Activated naive CD4-positive, alpha-beta T cell treated with anti-CD3 and anti-CD28 coated beads, Interleukin-2, amount 10 ng/mL, durations not matched to agents 7 days and 5 days (primary cell): ENCODE results near the gene NRG2.

Experiments
- CTCF ChIA-PET: fragments of 350-600 bp; sonication (Branson Sonifier 250); formaldehyde crosslinking; loops from one replicate; lab custom pipeline; 2021; ENCODE audit warnings: antibody characterized with exemption; lab: Charles Lee
- DNase-seq: peaks from one replicate; pipeline ENCODE4 v3.0.0-alpha.2; 2020
- H3K27ac Mint-ChIP-seq: one replicate; pipeline ENCODE4 v1.8.0; 2021; ENCODE audit warnings: mild to moderate bottlenecking, moderate library complexity, mixed read lengths
- H3K27me3 Mint-ChIP-seq: one replicate; pipeline ENCODE4 v1.8.0; 2021; ENCODE audit warnings: mild to moderate bottlenecking, mixed read lengths
- H3K36me3 Mint-ChIP-seq: one replicate; pipeline ENCODE4 v1.8.0; 2021; ENCODE audit warnings: mixed read lengths
- H3K4me1 Mint-ChIP-seq: one replicate; pipeline ENCODE4 v1.8.0; 2021; ENCODE audit warnings: mixed read lengths
- H3K4me3 Mint-ChIP-seq: one replicate; pipeline ENCODE4 v1.8.0; 2021; ENCODE audit warnings: mild to moderate bottlenecking, moderate library complexity, mixed read lengths
- H3K9me3 Mint-ChIP-seq: one replicate; pipeline ENCODE4 v1.8.0; 2021; ENCODE audit warnings: mixed read lengths

Gene NRG2

DNA sequence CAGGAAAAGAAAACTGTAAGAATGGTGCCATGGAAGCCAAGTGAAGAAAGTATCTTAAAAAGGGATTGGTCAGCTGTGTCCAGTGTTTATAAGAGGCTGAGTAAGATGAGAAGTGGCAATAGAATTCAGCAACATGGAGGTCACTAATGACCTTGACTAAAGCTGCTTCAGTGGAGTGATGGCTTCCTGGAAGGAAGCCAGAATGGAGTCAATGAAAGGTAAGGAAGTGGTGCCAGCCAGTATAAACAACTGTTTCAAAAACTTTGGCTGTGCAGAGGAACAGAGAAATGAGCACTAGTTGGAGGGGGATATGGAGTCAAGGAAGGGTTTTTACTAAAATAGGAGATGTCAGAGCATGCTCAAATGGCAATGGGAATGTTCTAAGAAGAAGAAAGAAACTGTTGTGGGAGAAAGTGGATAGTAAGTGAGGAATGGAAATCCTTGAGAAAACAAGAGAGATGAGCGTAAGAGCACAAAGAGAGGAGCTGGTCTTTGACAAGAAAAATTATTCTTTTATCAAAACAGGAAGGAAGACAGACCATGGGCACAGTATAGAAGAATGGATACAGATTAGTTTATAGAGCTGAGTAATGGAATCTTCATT, 11.1 kb upstream of the NRG2 start:
- no peaks in the 10 kb centered on the region for H3K4me1 Mint-ChIP-seq
- H3K27ac Mint-ChIP-seq: no peak overlapping the region
- no peaks in the 10 kb centered on the region for H3K36me3 Mint-ChIP-seq
- peaks cover 4% of the 10 kb centered on the region for H3K27me3 Mint-ChIP-seq
- CTCF ChIA-PET: no interaction called here
- H3K9me3 Mint-ChIP-seq: no peaks in the 10 kb centered on the region
- DNase-seq: no peak
- H3K4me3 Mint-ChIP-seq: no peak overlapping the region

DNA sequence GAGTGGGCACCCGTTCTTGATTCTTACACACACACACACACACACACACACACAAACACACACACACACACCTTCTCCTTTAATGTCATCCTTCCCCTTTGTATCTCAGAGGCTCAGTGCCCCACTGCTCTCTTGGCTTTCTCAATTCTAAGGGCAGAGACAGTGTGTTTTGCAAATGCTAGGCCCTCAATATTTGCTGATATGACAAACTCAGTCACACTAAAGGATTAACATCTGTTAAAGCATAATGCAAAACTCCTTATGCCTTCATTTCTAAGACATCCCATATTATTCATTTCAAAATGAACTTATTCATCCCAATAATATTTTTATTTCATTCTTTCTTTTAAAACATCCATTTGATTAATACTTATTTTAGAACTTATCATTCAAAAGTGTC, 8.9 kb upstream of the NRG2 start:
- no peak for DNase-seq
- no peak overlapping the region for H3K4me3 Mint-ChIP-seq
- no peaks in the 10 kb centered on the region for H3K4me1 Mint-ChIP-seq
- CTCF ChIA-PET: no interaction called here
- no peaks in the 10 kb centered on the region for H3K9me3 Mint-ChIP-seq
- peaks cover 13% of the 10 kb centered on the region for H3K27me3 Mint-ChIP-seq
- no peak overlapping the region for H3K27ac Mint-ChIP-seq
- H3K36me3 Mint-ChIP-seq: no peaks in the 10 kb centered on the region

DNA sequence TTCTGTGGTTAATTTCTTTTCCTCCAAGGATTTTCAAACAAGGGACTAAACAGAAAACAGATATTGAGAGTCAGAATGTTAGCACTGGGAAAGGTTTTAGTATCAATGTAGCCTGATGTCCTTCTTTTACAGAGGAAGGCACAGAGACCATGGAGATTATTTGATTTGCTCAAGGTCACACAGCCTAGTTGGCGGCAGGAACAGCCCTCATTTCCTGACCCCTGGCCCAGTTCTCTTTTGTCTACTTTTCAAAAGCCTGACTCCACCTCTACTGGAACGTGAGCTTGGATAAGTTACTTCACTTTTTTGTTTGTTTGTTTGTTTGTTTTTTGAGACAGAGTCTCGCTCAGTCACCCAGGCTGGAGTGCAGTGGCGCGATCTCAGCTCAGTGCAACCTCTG, 6.6 kb upstream of the NRG2 start:
- Mint-ChIP-seq H3K4me3 (no peak overlapping the region), H3K9me3 (no peaks in the 10 kb centered on the region), H3K36me3 (no peaks in the 10 kb centered on the region), H3K27ac (no peak overlapping the region), H3K4me1 (no peaks in the 10 kb centered on the region), H3K27me3 (peaks cover 24% of the 10 kb centered on the region)
- CTCF ChIA-PET: no interaction called here
- DNase-seq: no peak

DNA sequence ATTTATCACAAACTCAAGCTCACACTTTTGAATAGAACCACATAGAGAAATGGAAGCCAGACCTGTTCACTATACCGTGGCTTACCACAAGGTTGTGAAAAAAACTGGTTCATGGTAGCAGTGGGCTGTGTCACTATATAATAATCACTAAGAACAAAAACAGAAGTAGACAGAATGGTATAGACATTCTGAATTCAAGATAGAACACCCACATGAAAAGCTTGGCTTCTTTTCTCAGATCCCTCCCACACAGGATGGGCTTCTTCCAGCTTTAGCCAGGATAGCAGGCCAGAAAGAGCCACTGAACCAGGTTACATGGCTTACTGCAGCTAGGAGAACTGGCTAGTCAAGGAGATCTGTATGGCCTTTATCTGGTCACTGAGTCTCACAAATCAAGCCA, 6.1 kb upstream of the NRG2 start:
- Mint-ChIP-seq H3K27me3 (peaks cover 29% of the 10 kb centered on the region), H3K9me3 (no peaks in the 10 kb centered on the region), H3K4me1 (peaks cover 4% of the 10 kb centered on the region), H3K36me3 (no peaks in the 10 kb centered on the region), H3K4me3 (no peak overlapping the region), H3K27ac (no peak overlapping the region)
- no peak for DNase-seq
- CTCF ChIA-PET: interaction anchor here (0.6 to 1.1 kb wide), 2 partner anchors 24 to 80 kb away, joined by 3 read pairs; no protein-coding TSS in a partner anchor

DNA sequence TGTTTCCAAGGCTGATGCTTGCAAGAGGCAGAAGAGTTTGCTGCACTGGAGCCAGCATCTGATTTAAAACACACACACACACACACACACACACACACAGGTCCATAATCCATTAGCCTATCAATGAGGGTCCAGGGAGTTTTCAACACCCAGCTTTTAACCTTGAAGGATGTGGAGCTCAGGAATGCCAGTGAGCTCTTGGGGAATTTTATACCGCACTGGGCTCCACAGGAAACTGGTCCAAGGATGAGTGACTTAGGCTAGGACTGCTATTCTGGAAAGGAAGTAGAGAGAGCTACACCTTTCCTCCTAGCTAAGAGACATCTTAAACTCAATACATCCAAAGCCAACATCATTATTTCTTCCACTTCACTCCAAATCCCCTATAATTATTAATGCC, 942 bp upstream of the NRG2 start:
- no peak overlapping the region for H3K4me3 Mint-ChIP-seq
- no peaks in the 10 kb centered on the region for H3K9me3 Mint-ChIP-seq
- peaks cover 19% of the 10 kb centered on the region for H3K4me1 Mint-ChIP-seq
- peaks cover 74% of the 10 kb centered on the region for H3K27me3 Mint-ChIP-seq
- DNase-seq: no peak
- CTCF ChIA-PET: interaction anchor here (0.6 to 1.4 kb wide), 3 partner anchors 9 to 29 kb away, joined by 3 to 4 read pairs (median 3); no protein-coding TSS in a partner anchor
- H3K27ac Mint-ChIP-seq: no peak overlapping the region
- H3K36me3 Mint-ChIP-seq: no peaks in the 10 kb centered on the region

DNA sequence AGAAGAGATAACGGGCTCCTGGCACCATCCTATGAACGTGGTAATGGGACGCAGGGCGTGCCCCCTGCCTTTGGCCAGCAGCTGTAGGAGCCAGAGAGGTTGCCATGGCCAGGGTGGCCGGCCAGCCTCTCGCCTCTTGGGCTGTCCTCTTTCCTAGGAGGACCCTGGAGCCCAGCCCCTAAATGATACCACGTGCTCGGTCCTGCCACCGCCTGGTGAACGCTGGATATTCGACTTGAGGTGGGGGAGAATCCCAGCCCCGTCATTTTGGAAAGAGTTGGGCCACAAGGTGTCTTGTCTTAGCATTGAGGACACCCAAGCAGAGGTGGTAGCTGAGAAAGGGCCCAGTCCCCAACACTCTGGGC, 391 bp upstream of the NRG2 start:
- Mint-ChIP-seq H3K36me3 (no peaks in the 10 kb centered on the region), H3K4me1 (peaks cover 19% of the 10 kb centered on the region), H3K27me3 (peaks cover 73% of the 10 kb centered on the region), H3K4me3 (peak overlapping the region; percentile 55), H3K27ac (no peak overlapping the region), H3K9me3 (no peaks in the 10 kb centered on the region)
- CTCF ChIA-PET: interaction anchor here (0.6 to 1.4 kb wide), 5 partner anchors 9 to 103 kb away, joined by 3 to 4 read pairs (median 3); no protein-coding TSS in a partner anchor
- DNase-seq: no peak

DNA sequence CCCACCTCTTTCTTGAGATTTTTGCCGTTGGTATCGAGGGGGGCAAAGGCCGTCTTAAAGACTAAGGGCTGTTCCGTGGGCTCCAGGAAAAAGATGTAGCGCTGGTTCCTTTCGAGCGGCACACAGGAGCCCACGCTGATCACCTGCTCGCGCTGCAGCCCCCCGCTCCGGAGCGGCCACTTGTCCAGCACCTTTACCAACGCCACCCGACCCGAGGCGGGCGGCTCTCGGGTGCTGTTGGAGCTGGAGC, 781 bp downstream of the NRG2 start:
- Mint-ChIP-seq H3K27ac (no peak overlapping the region), H3K36me3 (no peaks in the 10 kb centered on the region), H3K4me3 (no peak overlapping the region), H3K4me1 (peaks cover 21% of the 10 kb centered on the region), H3K9me3 (no peaks in the 10 kb centered on the region), H3K27me3 (peaks cover 81% of the 10 kb centered on the region)
- CTCF ChIA-PET: interaction anchor here (1.4 kb wide), 1 partner anchor 101 kb away, joined by 3 read pairs; no protein-coding TSS in a partner anchor
- DNase-seq: no peak

DNA sequence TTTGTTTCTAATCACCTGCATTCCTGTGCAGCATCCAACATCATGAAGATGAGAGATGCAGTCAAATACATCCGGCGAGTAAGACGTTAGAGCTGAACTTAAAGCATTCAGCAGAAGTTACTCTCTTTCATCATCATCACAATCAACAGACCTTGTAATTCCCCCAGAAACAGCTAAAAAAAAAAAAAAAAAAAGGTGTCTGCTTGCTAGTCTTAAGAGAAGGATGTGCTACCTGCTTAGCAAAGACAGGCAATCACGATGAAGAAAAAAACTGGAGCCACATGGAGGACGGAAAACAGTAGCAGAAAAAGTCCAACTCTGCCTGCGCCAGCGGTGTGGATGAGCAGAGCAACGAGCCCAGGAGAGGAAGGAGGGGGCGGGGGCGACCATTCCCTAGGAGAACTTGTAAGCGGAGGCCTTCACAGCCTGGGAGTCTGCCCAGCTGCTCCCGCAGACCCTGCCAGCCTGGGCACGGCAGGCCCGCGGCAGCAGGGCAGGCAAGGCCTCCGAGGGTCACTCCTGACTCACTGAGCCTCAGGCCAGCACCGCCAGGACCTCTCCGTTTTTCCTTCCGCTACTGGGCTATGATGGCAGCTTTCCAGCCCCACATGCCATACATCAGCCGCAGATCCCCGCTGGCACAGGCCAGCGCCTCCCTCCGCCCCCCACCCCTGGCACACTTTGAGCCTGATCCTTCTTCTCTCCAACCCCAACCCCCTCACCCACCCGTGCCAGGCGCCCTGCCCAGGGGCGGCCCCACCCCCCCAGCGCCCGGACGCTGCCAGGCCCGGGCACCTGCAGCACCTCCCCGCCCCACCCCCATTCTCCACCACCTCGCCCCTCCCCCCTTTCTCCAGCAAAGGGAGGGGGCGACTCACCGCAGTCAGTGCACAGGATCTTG, 1.4 kb downstream of the NRG2 start:
- peak overlapping the region; percentile 45 for H3K27ac Mint-ChIP-seq
- no peak for DNase-seq
- CTCF ChIA-PET: interaction anchor here (1.4 kb wide), 1 partner anchor 101 kb away, joined by 3 read pairs; no protein-coding TSS in a partner anchor
- peak overlapping the region; percentile 53 for H3K4me3 Mint-ChIP-seq
- H3K4me1 Mint-ChIP-seq: peaks cover 21% of the 10 kb centered on the region
- no peaks in the 10 kb centered on the region for H3K36me3 Mint-ChIP-seq
- peaks cover 81% of the 10 kb centered on the region for H3K27me3 Mint-ChIP-seq
- H3K9me3 Mint-ChIP-seq: no peaks in the 10 kb centered on the region

DNA sequence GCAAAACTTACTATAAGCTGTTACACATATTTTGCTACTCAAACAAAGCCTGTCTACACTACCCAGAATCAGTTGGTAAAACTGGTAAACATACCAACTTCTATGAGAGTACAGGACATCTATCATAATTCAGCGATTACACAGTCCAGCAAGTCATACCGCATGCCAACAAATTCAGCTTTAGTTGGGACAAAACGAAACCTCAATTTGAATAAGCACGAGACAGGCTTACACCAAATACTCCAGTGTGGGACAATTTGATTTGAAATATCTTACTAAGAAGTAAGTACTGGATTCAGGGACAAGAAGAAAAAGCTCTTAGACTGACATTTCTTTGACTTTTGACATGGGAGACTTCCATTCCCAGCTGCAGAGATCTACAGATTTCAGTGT, 2.0 kb downstream of the NRG2 start:
- Mint-ChIP-seq H3K27me3 (peaks cover 78% of the 10 kb centered on the region), H3K36me3 (no peaks in the 10 kb centered on the region), H3K27ac (no peak overlapping the region), H3K4me1 (peaks cover 21% of the 10 kb centered on the region), H3K4me3 (peak overlapping the region; percentile 53), H3K9me3 (no peaks in the 10 kb centered on the region)
- CTCF ChIA-PET: interaction anchor here (1.0 kb wide), 1 partner anchor 34 kb away, joined by 3 read pairs; no protein-coding TSS in a partner anchor
- no peak for DNase-seq

DNA sequence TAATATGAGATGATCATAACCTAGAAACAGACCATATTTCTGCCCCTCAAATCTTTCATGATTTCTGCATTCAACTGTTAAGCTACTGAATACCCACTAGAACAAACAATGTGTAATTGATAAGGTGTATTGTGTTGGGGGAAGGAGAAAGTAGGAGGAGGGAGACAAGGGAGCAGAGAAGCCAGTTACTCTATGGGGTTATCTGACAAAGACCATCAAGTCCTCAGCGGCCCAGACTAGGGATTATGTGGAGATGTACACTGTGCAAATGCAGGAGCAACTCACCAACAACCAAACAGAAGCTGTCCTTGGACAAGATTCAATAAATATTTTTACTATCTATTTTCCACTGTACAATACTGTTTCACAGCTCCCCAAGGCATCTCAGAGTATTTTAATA, 2.7 kb downstream of the NRG2 start:
- DNase-seq: no peak
- Mint-ChIP-seq H3K27ac (no peak overlapping the region), H3K4me3 (no peak overlapping the region), H3K4me1 (peaks cover 21% of the 10 kb centered on the region), H3K36me3 (no peaks in the 10 kb centered on the region), H3K27me3 (peaks cover 84% of the 10 kb centered on the region), H3K9me3 (no peaks in the 10 kb centered on the region)
- CTCF ChIA-PET: interaction anchor here (1.0 kb wide), 1 partner anchor 35 kb away, joined by 3 read pairs; no protein-coding TSS in a partner anchor

DNA sequence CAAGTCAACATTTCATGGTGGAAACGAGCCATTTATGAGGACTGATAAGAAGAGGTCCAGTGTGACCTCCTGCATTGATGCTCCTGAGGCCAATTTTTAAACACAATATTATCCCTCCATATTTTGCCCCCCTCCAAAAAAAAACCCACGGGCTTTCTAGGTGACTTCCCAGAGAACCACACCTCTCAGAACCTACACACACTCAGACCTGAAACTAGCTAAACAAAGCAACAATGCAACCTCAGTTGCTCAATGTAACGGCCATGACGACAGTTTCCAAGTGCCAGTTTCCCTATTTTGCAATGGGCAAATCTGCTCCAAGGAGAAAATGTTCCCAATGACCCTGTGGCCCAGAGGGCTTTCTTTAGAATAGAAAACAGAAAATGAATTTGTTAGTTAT, 3.5 kb downstream of the NRG2 start:
- DNase-seq: no peak
- H3K4me1 Mint-ChIP-seq: peaks cover 21% of the 10 kb centered on the region
- no peaks in the 10 kb centered on the region for H3K9me3 Mint-ChIP-seq
- no peaks in the 10 kb centered on the region for H3K36me3 Mint-ChIP-seq
- H3K27me3 Mint-ChIP-seq: peaks cover 81% of the 10 kb centered on the region
- H3K4me3 Mint-ChIP-seq: no peak overlapping the region
- CTCF ChIA-PET: no interaction called here
- H3K27ac Mint-ChIP-seq: no peak overlapping the region

DNA sequence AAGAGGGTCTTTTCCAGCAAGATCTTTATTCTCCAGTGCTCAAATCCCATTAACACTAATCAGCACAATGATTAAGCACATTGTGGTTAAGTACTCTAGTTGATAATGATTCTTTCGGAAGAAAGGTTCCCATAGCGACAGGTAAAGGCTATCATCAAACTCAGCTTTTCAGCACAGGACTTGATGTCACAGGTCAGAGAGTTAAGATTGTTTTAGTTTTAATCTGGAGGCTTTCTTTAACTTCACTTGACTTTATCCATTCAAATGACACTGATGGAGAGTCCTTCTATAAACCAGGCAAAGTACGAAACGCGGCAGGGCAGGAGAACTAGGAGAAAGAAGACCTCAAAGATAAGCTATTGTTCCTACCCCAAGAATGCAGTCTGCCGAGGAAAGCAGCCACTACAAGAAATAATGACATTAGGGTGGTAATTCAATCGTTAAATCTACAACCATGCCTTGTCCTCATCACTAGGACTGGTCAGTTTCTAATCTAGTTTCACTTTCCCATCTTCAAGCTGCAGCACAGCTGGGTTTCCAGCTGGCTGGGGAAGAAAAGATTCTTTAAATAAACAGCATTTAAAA, 4.6 kb downstream of the NRG2 start:
- Mint-ChIP-seq H3K4me1 (peaks cover 13% of the 10 kb centered on the region), H3K4me3 (no peak overlapping the region), H3K9me3 (no peaks in the 10 kb centered on the region), H3K27me3 (peaks cover 78% of the 10 kb centered on the region), H3K36me3 (no peaks in the 10 kb centered on the region), H3K27ac (no peak overlapping the region)
- CTCF ChIA-PET: interaction anchor here (1.8 kb wide), 1 partner anchor 10 kb away, joined by 4 read pairs; no protein-coding TSS in a partner anchor
- DNase-seq: no peak

DNA sequence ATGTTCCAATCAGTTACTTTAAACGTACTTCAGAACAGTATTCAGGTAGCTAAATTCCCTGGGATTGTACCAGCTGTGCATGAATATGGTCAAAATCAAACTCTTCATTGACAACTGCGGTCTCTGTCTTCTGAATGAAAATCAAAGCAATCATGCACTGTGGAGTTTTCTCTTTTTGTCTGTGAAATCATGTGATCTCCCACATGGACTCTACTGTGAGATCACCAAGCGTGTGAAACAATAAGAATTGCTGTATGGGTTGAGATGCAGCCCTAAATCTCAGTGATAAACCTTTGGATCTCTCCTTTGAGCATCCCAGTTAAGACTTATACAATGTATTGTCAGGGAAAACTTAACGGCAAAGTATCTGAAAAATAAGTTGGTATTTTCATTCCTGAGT, 6.1 kb downstream of the NRG2 start:
- peaks cover 70% of the 10 kb centered on the region for H3K27me3 Mint-ChIP-seq

DNA sequence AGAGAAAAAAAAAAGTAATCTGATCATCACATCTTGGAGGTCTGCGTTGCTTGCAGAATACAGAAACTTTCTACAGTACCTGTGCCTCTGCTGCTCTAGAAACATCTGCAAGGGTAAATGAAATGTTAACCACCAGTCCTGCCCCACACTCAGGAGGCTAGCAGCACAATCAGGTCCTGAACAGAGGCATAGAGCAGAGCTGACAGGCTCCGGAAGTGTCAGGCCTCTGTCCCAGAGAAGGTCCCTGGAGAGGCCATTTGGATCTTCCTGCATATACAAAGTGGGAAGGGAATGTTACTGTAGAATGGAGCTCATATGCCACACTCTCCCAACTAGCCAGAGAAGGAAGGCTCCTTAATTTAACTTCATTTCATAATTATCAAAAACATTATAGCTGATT, 7.2 kb downstream of the NRG2 start:
- DNase-seq: no peak
- Mint-ChIP-seq H3K36me3 (no peaks in the 10 kb centered on the region), H3K27me3 (peaks cover 70% of the 10 kb centered on the region), H3K4me3 (no peak overlapping the region), H3K27ac (no peak overlapping the region), H3K9me3 (no peaks in the 10 kb centered on the region), H3K4me1 (peaks cover 2% of the 10 kb centered on the region)
- CTCF ChIA-PET: no interaction called here

More for the DNA sequence above, 6.1 kb downstream of the NRG2 start:
- H3K36me3 Mint-ChIP-seq: no peaks in the 10 kb centered on the region
- H3K4me1 Mint-ChIP-seq: peaks cover 8% of the 10 kb centered on the region
- no peak overlapping the region for H3K4me3 Mint-ChIP-seq
- no peak for DNase-seq
- CTCF ChIA-PET: no interaction called here
- no peak overlapping the region for H3K27ac Mint-ChIP-seq
- no peaks in the 10 kb centered on the region for H3K9me3 Mint-ChIP-seq
